ENCODE measurements around the gene MPP1.
A peak's percentile ranks its signal among the peaks of the same experiment; 100 is the strongest.

Gene MPP1

GRCh38 chrX:154751669-154752271 is 53.5 kb downstream of the MPP1 start:
- CTCF ChIA-PET: interaction anchor here (1.2 to 6.8 kb wide), 4 partner anchors 10 to 34 kb away, joined by 3 to 69 read pairs (median 34); partner anchors contain the start of gene DKC1
- WGBS (ENCODE audit: insufficient coverage): 54% methylated on average over 6 of the region's 9 CpGs
- POLR2A ChIA-PET: no interaction called here
- peak; percentile 33 to 77 (median 64) for DNase-seq
- Histone ChIP-seq H3K4me3 (ENCODE audit: control insufficient read depth in 1 of 7, extremely low read depth in 1 of 7, insufficient read depth in 4 of 7, low read depth in 2 of 7, low read length in 6 of 7) (peak overlapping the region in 6 of 7 experiments; percentile 57 to 77 (median 68)), H3K9me3 (ENCODE audit: control extremely low read depth in 1 of 5, control insufficient read depth in 4 of 5, insufficient read depth in 2 of 5, low read depth in 1 of 5, low read length in 4 of 5) (no peaks in the 10 kb centered on the region), H3K36me3 (ENCODE audit: control insufficient read depth in 4 of 4, insufficient read depth in 4 of 4, low read length in 3 of 4) (no peaks in the 10 kb centered on the region), H3K27me3 (replicated peaks in 2 of 5; ENCODE audit: control insufficient read depth in 4 of 5, insufficient read depth in 5 of 5, low read length in 4 of 5) (peaks cover 0 to 2% (median 0%) of the 10 kb centered on the region in 5 experiments), H3K27ac (ENCODE audit: insufficient read depth in 1 of 2, low read depth in 1 of 2, low read length in 2 of 2, poor library complexity in 1 of 2, severe bottlenecking in 2 of 2) (peak overlapping the region in 1 of 2 experiments; percentile 70), H3K4me1 (ENCODE audit: control extremely low read depth in 1 of 4, control insufficient read depth in 4 of 4, insufficient read depth in 4 of 4, low read length in 3 of 4) (peaks cover 11 to 31% (median 19%) of the 10 kb centered on the region in 4 experiments)

GRCh38 chrX:154751203-154751668 is 54.0 kb downstream of the MPP1 start:
- Histone ChIP-seq H3K4me3 (ENCODE audit: control insufficient read depth in 1 of 7, extremely low read depth in 1 of 7, insufficient read depth in 4 of 7, low read depth in 2 of 7, low read length in 6 of 7) (peak overlapping the region; percentile 42 to 77 (median 70)), H3K27ac (ENCODE audit: insufficient read depth in 1 of 2, low read depth in 1 of 2, low read length in 2 of 2, poor library complexity in 1 of 2, severe bottlenecking in 2 of 2) (peak overlapping the region in 1 of 2 experiments; percentile 70), H3K27me3 (replicated peaks in 2 of 5; ENCODE audit: control insufficient read depth in 4 of 5, insufficient read depth in 5 of 5, low read length in 4 of 5) (peaks cover 0 to 2% (median 0%) of the 10 kb centered on the region in 5 experiments), H3K4me1 (ENCODE audit: control extremely low read depth in 1 of 4, control insufficient read depth in 4 of 4, insufficient read depth in 4 of 4, low read length in 3 of 4) (peaks cover 11 to 35% (median 19%) of the 10 kb centered on the region in 4 experiments), H3K36me3 (ENCODE audit: control insufficient read depth in 4 of 4, insufficient read depth in 4 of 4, low read length in 3 of 4) (no peaks in the 10 kb centered on the region), H3K9me3 (ENCODE audit: control extremely low read depth in 1 of 5, control insufficient read depth in 4 of 5, insufficient read depth in 2 of 5, low read depth in 1 of 5, low read length in 4 of 5) (no peaks in the 10 kb centered on the region)
- CTCF ChIA-PET: interaction anchor here (0.8 to 6.8 kb wide), 6 partner anchors 11 to 89 kb away, joined by 3 to 69 read pairs (median 10); partner anchors contain the start of gene DKC1
- POLR2A ChIA-PET: interaction anchor here (1.3 kb wide), 1 partner anchor 12 kb away, joined by 6 read pairs; the partner anchor contains the start of gene DKC1
- WGBS (ENCODE audit: insufficient coverage): 34% methylated on average over 8 of the region's 20 CpGs
- DNase-seq: peak in 2 of 3 donors; percentile 68 to 78

GRCh38 chrX:154750301-154751202 is 54.7 kb downstream of the MPP1 start, which contains the start of gene GAB3:
Gene GAB3 (minus strand): TSS chrX:154751077. CDS start chrX:154751025, 52 bp downstream.
- Histone ChIP-seq H3K4me1 (ENCODE audit: control extremely low read depth in 1 of 4, control insufficient read depth in 4 of 4, insufficient read depth in 4 of 4, low read length in 3 of 4) (peaks cover 11 to 35% (median 19%) of the 10 kb centered on the region in 4 experiments), H3K36me3 (ENCODE audit: control insufficient read depth in 4 of 4, insufficient read depth in 4 of 4, low read length in 3 of 4) (no peaks in the 10 kb centered on the region), H3K4me3 (ENCODE audit: control insufficient read depth in 1 of 7, extremely low read depth in 1 of 7, insufficient read depth in 4 of 7, low read depth in 2 of 7, low read length in 6 of 7) (peak within 1 kb of the TSS; percentile 42 to 79 (median 75)), H3K27me3 (replicated peaks in 2 of 5; ENCODE audit: control insufficient read depth in 4 of 5, insufficient read depth in 5 of 5, low read length in 4 of 5) (peaks cover 0 to 2% (median 0%) of the 10 kb centered on the region in 5 experiments), H3K27ac (ENCODE audit: insufficient read depth in 1 of 2, low read depth in 1 of 2, low read length in 2 of 2, poor library complexity in 1 of 2, severe bottlenecking in 2 of 2) (peak within 1 kb of the TSS in 1 of 2 experiments; percentile 71), H3K9me3 (ENCODE audit: control extremely low read depth in 1 of 5, control insufficient read depth in 4 of 5, insufficient read depth in 2 of 5, low read depth in 1 of 5, low read length in 4 of 5) (no peaks in the 10 kb centered on the region)
- DNase-seq: peak; percentile 42 to 88 (median 74)
- ChIA-PET POLR2A (interaction anchor here (0.5 to 1.3 kb wide), 2 partner anchors 12 to 327 kb away, joined by 4 to 6 read pairs; partner anchors contain the start of gene DKC1), CTCF (interaction anchor here (0.8 to 6.8 kb wide), 12 partner anchors 9 to 90 kb away, joined by 3 to 69 read pairs (median 4); partner anchors contain the start of gene DKC1)
- 32% methylated on average over 93 of the region's 98 CpGs for WGBS (ENCODE audit: insufficient coverage)

GRCh38 chrX:154749856-154750255 is 55.4 kb downstream of the MPP1 start:
- H3K27ac ChIP-seq (ENCODE audit: insufficient read depth in 1 of 2, low read depth in 1 of 2, low read length in 2 of 2, poor library complexity in 1 of 2, severe bottlenecking in 2 of 2): peak overlapping the region in 1 of 2 experiments; percentile 71
- peaks cover 0 to 2% (median 0%) of the 10 kb centered on the region in 5 experiments for H3K27me3 ChIP-seq (replicated peaks in 2 of 5; ENCODE audit: control insufficient read depth in 4 of 5, insufficient read depth in 5 of 5, low read length in 4 of 5)
- no peaks in the 10 kb centered on the region for H3K9me3 ChIP-seq (ENCODE audit: control extremely low read depth in 1 of 5, control insufficient read depth in 4 of 5, insufficient read depth in 2 of 5, low read depth in 1 of 5, low read length in 4 of 5)
- H3K4me3 ChIP-seq (ENCODE audit: control insufficient read depth in 1 of 7, extremely low read depth in 1 of 7, insufficient read depth in 4 of 7, low read depth in 2 of 7, low read length in 6 of 7): peak overlapping the region in 6 of 7 experiments; percentile 70 to 79 (median 75)
- WGBS (ENCODE audit: insufficient coverage): 23% methylated on average over 4 of the region's 6 CpGs
- H3K4me1 ChIP-seq (ENCODE audit: control extremely low read depth in 1 of 4, control insufficient read depth in 4 of 4, insufficient read depth in 4 of 4, low read length in 3 of 4): peaks cover 11 to 35% (median 19%) of the 10 kb centered on the region in 4 experiments
- H3K36me3 ChIP-seq (ENCODE audit: control insufficient read depth in 4 of 4, insufficient read depth in 4 of 4, low read length in 3 of 4): no peaks in the 10 kb centered on the region
- POLR2A ChIA-PET: interaction anchor here (1.3 kb wide), 1 partner anchor 13 kb away, joined by 6 read pairs; the partner anchor contains the start of gene DKC1
- CTCF ChIA-PET: interaction anchor here (1.0 to 6.8 kb wide), 9 partner anchors 9 to 89 kb away, joined by 3 to 69 read pairs (median 4); partner anchors contain the start of gene DKC1
- no peak for DNase-seq

- ChIA-PET CTCF (interaction anchor here (0.8 to 6.8 kb wide), 17 partner anchors 10 to 92 kb away, joined by 3 to 69 read pairs (median 5); partner anchors contain the start of genes DKC1 and SMIM9), POLR2A (interaction anchor here (1.1 to 1.5 kb wide), 2 partner anchors 11 to 31 kb away, joined by 3 to 8 read pairs; no protein-coding TSS in a partner anchor)
- H3K9me3 ChIP-seq (ENCODE audit: control extremely low read depth in 1 of 5, control insufficient read depth in 4 of 5, insufficient read depth in 2 of 5, low read depth in 1 of 5, low read length in 4 of 5): no peaks in the 10 kb centered on the region
- peak; percentile 59 to 77 (median 72) for DNase-seq
- WGBS (ENCODE audit: insufficient coverage): 38% methylated on average over 6 of the region's 11 CpGs
- H3K27me3 ChIP-seq (replicated peaks in 2 of 5; ENCODE audit: control insufficient read depth in 4 of 5, insufficient read depth in 5 of 5, low read length in 4 of 5): peaks cover 0 to 2% (median 0%) of the 10 kb centered on the region in 5 experiments
- no peaks in the 10 kb centered on the region for H3K36me3 ChIP-seq (ENCODE audit: control insufficient read depth in 4 of 4, insufficient read depth in 4 of 4, low read length in 3 of 4)
- peaks cover 11 to 35% (median 19%) of the 10 kb centered on the region in 4 experiments for H3K4me1 ChIP-seq (ENCODE audit: control extremely low read depth in 1 of 4, control insufficient read depth in 4 of 4, insufficient read depth in 4 of 4, low read length in 3 of 4)
- peak overlapping the region in 1 of 2 experiments; percentile 40 for H3K27ac ChIP-seq (ENCODE audit: insufficient read depth in 1 of 2, low read depth in 1 of 2, low read length in 2 of 2, poor library complexity in 1 of 2, severe bottlenecking in 2 of 2)
- peak overlapping the region in 3 of 7 experiments; percentile 2 to 77 (median 75) for H3K4me3 ChIP-seq (ENCODE audit: control insufficient read depth in 1 of 7, extremely low read depth in 1 of 7, insufficient read depth in 4 of 7, low read depth in 2 of 7, low read length in 6 of 7)
Observed at GRCh38 chrX:154748712-154749339, 56.5 kb downstream of the MPP1 start.

- no peak for DNase-seq
- POLR2A ChIA-PET: no interaction called here
Observed at GRCh38 chrX:154742613-154743012, 62.7 kb downstream of the MPP1 start.

More at GRCh38 chrX:154742613-154743012, 62.7 kb downstream of the MPP1 start:
- H3K36me3 ChIP-seq (ENCODE audit: control insufficient read depth in 4 of 4, insufficient read depth in 4 of 4, low read length in 3 of 4): no peaks in the 10 kb centered on the region
- no peak overlapping the region for H3K4me3 ChIP-seq (ENCODE audit: control insufficient read depth in 1 of 7, extremely low read depth in 1 of 7, insufficient read depth in 4 of 7, low read depth in 2 of 7, low read length in 6 of 7)
- CTCF ChIA-PET: interaction anchor here (1.3 to 1.7 kb wide), 2 partner anchors 17 to 97 kb away, joined by 3 to 5 read pairs; no protein-coding TSS in a partner anchor
- no peaks in the 10 kb centered on the region for H3K27me3 ChIP-seq (replicated peaks in 2 of 5; ENCODE audit: control insufficient read depth in 4 of 5, insufficient read depth in 5 of 5, low read length in 4 of 5)
- H3K27ac ChIP-seq (ENCODE audit: insufficient read depth in 1 of 2, low read depth in 1 of 2, low read length in 2 of 2, poor library complexity in 1 of 2, severe bottlenecking in 2 of 2): no peak overlapping the region
- H3K4me1 ChIP-seq (ENCODE audit: control extremely low read depth in 1 of 4, control insufficient read depth in 4 of 4, insufficient read depth in 4 of 4, low read length in 3 of 4): peaks cover 12 to 44% (median 24%) of the 10 kb centered on the region in 4 experiments
- H3K9me3 ChIP-seq (ENCODE audit: control extremely low read depth in 1 of 5, control insufficient read depth in 4 of 5, insufficient read depth in 2 of 5, low read depth in 1 of 5, low read length in 4 of 5): no peaks in the 10 kb centered on the region

Measured in common myeloid progenitor, CD34-positive (primary cell).